Measurements from ENCODE around the gene HADHB.

DNA sequence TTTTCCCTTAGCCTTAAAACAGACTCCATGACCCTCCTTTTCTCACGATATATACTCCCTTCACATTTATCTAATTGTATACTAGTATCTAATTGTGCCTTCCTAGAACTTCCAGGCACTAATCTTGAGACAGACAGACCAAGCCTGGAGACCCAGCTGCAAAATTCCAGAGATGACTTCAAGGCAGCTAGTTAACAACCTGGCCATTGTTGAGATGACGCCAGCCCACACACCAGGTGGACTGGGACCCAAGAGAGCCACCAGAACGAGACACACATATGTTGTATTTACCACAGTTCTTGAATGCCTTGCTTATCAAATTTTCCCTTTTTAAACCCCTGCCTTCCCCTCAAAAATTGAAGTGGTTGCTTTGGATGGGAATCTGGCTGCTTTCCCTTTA, 52.3 kb downstream of the HADHB start:
- TF ChIP-seq CTCF (IDR thresholded peaks at IDR 0.05) (no peak), POLR2AphosphoS5 (IDR thresholded peaks at IDR 0.05) (no peak), POLR2A (IDR thresholded peaks at IDR 0.05) (no peak)
